HG03025 (cell line): ENCODE data around the gene KLHL17.

Experiments used
- ATAC-seq: cut with Tn5 transposase; IDR thresholded peaks from one replicate; pipeline ENCODE4 v1.9.1; 2021; ENCODE audit warnings: mild to moderate bottlenecking, moderate library complexity; ENCODE audit not compliant: unreplicated experiment, low FRiP score

KLHL17 gene

DNA sequence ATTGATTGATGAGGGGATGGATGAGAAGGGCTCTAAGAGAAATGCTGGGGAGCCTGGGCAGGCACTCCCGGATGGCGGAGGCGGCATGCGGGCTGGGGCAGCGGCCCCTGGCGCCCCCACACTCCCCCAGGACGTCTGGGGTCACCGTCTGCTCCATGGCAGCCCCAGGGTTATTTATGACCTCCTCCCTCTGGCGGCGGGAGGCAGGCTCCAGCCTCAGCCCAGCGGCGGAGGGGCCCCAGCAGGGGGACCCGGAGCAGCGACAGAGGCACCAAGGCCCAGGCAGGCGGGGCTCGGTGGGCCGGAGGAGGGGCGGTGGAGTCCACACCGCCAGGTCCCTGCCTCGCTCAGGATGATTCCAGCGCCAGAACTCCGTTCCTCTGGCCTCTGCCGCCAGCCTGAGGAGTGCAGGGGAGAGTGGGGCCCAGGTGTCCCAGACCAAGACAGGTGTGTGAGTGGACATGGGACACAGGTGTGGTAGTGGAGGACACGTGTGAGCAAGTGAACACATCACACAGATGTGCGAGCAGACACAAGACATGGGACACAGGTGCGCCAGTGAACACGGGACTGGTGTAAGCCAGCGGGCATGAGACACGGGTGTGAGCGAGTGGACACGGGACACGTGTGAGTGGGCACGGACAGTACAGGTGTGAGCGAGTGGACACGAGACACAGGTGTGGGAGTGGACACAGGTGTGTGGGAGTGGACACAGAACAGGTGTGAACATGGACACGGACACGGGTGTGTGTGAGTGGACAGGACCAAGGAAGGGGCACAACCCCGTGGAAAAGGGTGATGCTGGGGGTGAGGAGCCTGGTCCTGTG, 39.2 kb upstream of the KLHL17 start:
- no peak for ATAC-seq

DNA sequence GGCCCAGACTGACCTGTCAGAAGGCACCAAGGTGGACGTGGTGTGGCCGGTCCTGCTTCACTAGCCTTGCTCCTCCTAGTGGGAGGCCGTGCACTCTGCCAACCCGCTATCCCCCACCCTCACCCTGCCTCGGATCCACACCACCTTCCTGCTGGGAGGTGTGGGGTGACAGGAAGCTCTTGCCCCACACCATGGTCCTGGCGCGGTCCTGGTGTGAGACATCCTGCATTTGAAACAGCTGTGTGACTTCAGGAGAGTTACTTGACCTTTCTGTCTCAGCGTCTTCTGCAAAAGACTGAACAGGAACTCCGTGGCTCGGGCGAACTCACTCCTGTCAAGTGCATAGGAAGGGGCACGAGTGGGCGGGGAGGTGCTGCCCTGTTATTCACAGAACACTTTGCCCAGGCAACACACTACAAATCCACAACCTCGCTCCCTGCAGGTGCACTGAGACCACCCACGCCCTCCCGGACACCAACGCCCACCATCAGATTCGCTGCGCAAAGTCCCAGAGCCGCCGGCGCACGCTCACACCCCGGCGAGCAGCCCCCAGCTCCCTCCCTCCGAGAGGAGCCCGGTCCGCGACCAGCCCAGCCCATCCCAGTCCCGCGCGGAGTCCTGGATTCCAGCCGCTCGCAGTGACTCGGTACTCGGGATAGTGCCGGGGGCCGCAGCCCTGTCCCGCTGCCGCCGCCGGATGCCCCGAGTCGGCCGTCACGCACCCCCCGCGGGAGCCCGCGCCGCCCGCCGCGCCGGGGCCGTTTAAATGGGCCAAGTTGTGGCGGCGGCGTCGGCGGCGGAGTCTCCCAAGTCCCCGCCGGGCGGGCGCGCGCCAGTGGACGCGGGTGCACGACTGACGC, 37.0 kb upstream of the KLHL17 start, which contains the start of gene SAMD11:
SAMD11 (plus strand) TSS at position 793 of the 860 bp plus-strand sequence. CDS start 509 bp downstream, outside the sequence.
- no peak for ATAC-seq

DNA sequence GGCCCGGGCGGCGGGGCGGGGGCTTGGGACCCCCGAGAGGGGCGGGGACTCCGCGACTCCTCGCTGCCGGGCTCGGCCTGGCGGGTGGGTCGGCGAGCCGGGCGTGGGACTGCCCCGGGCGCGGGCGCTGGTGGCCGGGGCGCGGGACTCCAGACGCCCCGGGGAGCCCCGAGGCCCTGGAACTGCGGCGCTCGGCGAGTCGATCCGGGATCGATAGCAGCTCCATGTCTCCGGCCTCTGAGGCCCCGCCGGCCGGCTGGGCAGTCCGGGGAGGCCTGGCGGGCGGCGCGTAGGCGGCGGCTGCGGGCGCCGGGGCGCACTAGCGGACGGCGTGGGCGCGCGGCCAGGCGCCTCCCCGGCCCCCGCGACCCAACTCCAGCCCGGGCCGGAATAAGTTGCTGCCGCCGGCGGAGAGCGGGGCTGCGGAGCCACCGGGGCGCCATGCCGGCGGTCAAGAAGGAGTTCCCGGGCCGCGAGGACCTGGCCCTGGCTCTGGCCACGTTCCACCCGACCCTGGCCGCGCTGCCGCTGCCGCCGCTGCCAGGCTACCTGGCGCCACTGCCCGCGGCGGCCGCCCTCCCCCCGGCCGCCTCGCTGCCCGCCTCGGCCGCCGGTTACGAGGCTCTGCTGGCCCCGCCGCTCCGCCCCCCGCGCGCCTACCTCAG, 36.3 kb upstream of the KLHL17 start:
- ATAC-seq, result no peak

GRCh38 chr1:924656-925560, 35.5 kb upstream of the KLHL17 start:
- no peak for ATAC-seq

DNA sequence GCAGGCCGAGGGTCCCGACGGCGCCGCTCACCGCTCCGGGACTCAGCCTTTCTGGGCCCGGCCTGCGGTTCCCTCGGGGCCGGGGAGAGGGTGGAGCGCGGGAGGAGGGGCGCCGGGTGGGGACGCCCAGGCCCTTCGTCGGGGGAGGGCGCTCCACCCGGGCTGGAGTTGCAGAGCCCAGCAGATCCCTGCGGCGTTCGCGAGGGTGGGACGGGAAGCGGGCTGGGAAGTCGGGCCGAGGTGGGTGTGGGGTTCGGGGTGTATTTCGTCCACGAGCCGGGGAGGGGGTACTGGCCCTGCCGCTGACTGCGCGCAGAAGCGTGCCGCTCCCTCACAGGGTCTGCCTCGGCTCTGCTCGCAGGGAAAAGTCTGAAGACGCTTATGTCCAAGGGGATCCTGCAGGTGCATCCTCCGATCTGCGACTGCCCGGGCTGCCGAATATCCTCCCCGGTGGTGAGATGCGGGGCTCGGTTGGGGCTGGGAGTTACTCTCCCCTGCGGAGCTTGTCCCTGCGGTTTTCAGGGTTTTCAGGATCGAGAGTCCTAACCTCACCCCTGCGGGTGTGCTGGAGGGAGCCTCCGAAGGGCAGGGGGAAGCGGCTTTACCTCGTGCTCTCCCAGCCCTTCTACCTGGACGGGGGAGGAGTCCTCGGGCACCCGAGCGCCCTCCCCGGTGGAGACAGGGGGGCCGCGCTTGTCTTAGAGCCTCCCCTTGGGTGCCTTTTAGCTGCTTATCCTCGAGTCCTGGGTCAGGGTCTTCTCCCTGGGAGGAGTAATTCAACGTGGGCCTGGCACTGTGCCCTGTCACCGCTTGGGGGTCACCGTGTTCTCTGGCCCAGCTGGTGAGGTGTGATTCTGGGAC, 34.6 kb upstream of the KLHL17 start:
- ATAC-seq, result no peak

DNA sequence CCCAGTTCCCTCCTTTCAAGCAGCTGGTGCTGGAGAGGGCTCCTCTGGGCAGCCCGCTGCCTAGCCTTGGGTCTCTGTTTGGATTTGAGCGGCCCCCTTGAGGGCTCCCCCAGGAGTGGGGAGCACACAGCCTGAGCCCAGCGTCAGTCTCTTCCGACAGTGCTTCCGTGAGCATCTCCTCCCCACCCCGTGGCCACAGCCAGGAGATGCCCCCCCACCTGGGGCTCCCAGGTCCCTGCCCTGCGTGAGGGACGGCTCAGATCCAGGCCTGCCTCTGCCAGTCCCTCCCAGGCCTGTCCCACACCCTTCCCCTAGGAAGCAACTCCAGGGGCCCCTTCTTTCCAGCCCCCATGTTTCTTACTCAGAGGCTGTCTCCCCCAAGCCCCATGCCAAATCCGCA, 33.1 kb upstream of the KLHL17 start:
- no peak for ATAC-seq

DNA sequence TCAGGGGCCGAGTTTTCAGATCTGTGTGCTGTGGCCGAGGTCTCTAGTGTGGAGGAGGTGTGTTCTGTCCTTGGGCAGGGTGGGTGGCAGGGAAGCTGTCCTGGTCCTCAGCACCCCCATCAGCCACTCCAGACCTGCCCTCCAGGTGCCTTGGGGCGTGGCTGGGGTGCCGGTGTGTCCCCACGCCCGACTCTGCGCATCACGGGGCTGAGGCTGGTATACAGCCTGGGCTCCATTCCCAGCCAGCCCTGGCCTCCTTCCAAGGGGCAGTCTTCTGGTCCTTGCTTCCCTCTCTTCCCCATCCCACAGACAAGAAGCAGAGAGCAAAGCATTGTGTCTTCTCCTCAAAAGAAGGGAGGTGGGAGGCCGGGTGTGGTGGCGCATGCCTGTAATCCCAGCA, 32.6 kb upstream of the KLHL17 start:
- no peak for ATAC-seq

DNA sequence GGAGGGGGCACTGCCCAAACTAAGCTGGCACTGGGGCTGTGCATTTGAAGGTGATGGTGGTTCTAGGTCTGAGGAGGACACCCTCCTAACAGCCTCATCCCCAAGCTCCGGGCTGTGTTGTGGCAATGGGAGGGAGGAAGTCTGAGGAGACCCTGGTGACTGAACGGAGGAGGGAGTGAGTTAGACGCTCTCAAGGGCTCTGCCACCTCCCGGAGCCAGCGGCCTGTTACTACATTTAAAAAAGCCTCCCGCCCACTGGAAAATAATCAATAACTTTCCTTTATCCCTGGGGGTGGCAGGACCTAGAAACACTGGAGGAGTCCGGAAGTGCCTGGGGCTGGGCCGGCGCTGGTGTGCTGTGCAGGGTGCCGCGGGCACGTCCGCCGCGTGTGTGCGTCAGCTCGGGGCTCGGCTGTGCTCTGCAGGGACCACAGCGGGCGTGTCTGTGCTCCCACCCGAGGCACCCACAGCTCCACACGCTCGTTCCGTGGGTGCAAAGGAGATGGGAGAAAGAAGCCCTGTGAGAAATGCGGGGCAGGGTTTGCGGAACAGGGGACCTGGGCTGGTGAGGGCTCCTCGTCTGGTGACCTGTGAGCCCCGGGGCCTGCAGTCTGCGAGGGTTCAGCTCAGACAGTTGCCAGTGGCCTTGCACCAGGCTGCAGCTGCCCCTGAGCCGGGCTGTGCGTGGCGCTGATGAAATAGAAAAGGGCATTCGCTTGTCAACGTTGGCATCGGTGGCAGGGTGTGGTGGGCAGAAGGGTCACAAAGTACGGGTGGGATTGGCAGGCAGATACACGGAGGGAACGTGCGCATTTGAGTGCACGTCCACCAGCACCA, 31.3 kb upstream of the KLHL17 start:
- ATAC-seq, result no peak

- ATAC-seq, result no peak
These were observed 30.4 kb upstream of the KLHL17 start for GRCh38 chr1:929712-930632.

DNA sequence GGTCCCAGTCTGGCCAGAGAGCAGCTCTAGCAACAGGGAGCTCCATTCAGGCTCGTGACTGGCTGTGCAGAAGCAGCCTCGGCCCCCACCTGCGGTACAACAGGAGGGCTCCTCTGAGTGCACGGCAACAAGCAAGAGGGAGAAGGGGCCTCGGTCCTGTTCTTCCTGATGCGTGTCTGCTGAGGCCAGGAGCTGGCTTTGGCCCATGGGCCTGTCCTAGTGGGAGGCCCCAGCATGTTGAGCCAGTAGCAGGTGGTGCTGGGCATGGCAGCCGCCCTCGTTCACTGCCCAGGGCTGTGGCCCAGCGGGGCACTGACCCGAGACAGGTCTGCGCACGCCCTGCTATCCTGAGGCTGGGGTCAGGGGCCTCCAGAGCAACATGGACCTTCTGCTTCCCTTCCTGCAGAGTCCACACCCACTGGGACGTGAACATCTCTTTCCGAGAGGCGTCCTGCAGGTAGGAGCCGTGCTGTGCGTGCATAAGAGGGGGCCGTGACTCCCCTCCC, 29.7 kb upstream of the KLHL17 start:
- ATAC-seq, result no peak

GRCh38 chr1:931380-932172, 28.8 kb upstream of the KLHL17 start:
- no peak for ATAC-seq

DNA sequence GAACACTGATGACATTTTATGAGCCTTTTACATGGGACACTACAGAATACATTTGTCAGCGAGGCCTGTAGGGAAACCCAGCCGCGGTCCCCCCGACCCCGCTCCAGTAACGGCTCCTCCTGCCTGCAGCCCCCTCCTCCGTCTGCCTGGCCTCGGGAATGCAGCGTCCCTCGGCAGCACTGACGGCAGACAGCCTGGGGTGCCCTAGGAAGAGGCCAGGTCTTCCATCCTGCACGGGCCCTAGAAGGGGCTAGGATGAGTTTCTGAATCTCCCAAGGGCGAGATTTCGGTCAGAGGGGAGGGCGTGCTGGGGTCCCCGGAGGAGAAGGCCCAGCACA, 28.2 kb upstream of the KLHL17 start:
- ATAC-seq, result no peak

DNA sequence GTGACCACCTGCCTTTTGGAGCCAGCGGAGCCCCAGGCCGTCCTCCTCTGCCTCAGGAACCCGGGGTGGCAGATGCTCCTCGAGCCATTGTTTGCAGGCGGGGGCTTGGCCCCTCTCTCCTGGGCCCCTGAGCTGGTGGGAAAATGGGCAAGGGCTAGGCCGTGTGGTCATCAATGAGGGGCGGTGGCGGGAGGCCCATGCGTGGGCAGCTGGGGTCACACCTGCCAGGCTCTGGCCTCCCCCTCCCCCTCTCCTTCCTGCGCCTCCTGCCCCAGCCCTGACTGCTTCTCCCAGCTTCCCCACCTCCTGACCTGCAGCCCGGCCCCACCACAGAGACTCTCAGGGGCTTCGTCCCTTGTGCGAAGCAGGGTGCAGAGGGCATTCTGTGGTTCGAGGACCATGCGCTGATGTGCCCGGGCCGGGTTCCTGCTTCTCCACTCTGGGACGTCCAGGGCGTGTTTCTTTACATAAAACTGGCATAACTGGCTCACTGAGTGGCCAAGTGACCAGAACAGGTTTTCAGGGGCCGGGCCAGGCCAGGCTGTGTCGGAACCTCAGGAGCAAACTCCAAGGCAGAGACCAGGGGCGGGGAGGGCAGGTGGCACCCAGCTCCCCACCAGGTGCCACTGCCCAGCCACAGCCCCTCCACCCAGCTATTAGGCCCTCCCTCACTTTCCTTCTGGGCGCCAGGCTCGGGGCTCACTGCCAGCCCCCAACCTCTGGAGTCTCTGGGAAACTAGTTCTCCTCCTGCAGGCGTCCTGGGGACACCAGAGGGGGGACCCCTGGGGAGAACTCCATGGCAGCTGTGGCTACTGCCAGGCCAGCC, 27.4 kb upstream of the KLHL17 start:
- no peak for ATAC-seq

GRCh38 chr1:933603-933940, 26.8 kb upstream of the KLHL17 start:
- no peak for ATAC-seq

DNA sequence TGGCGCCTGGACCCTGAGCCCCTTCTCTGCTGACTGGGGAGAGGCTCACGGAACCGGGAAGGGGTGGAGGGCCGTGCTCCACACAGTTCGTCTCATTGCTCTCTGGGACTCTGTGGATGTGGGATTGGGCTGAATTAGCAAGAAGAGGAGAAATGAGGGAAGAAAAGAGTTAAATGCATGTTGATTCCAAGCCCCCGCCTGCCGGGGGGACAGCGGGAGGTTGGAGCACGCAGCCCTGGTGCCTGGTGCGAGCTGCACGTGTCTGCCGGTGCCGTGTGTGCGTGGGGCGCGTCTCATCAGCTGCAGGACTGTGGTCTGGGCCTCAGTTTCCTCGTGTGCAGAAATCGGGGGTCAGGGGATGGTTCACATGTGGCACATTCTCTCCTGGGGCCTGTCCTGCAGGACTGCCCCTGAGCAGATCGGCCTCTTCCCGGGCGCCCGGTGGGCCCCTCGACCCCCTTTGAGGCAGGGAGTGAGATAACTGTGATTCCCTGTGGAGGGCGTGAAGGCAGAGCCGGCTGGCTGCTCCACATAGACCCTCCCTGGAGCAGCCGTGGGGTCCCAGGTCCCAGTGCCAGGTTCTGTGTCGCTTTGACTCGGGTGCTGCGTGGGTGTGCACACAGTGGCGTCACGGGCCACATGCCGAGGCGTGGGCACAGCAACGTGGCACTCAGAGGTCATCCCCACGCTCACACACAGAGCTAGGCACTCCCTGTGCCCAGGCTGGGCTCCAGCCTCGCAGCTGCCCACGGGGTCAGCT, 25.2 kb upstream of the KLHL17 start:
- ATAC-seq, result no peak
